Gastrocnemius medialis (tissue), 4 donors: Measurements from ENCODE around the gene GPNMB.

Experiments
- POLR2A ChIP-seq, 2 donors: fragments of 450-650 bp; IDR thresholded peaks; one replicate each; pipeline ENCODE4 v1.6.1; 2017; ENCODE audit warnings: antibody characterized with exemption in 2 of 2, mild to moderate bottlenecking in 2 of 2, moderate library complexity in 2 of 2
- TF ChIP-seq, protein P1 (sequence below), 5 experiments: fragments of 450-650 bp in 3 of 5; fragments of 200-600 bp in 2 of 5; sonication (generic) in 2 of 5; IDR thresholded peaks in 4 of 5; conservative IDR thresholded peaks in 1 of 5; 1 replicate in 4 of 5; 2 replicates in 1 of 5; pipeline ENCODE4 v1.5.1; 2016 to 2019; ENCODE audit warnings: antibody characterized with exemption in 5 of 5, mild to moderate bottlenecking in 3 of 5, moderate library complexity in 3 of 5

DNA sequence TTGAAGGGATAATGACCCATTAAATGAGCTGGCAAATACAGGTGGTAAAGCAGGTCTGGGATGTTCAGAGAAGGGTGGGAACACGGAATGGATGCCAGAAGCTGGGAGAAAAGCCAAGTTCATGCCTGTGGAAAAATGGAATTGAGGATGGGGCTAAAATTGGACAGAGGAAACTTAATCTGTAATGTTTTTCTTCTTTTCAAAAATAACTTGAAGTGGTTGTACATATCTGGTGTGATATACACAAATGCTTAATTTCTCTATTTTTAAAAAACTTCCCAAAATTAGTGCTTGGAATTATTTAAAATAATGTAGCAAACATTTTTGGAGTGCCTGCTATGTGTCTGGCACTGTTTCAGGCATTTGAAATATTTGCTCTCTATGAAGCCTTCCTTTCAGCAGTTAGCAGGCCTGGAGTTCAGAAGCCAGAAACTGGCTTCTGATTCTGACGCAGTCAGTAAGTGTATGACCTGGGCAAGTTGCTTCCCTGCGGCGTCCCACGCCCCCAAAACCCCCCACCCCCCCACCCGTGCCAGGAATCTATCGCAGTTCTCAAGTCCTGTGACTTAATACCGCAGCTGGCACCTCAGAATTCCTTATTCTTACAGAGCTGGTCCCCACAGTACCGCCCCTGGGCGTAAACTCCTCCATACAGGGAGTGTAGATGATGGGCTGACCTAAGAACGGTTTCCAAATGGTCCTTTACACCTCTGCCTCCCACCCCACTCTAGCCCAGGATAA is 51.7 kb downstream of the GPNMB start:
- TF ChIP-seq, protein P1, sequence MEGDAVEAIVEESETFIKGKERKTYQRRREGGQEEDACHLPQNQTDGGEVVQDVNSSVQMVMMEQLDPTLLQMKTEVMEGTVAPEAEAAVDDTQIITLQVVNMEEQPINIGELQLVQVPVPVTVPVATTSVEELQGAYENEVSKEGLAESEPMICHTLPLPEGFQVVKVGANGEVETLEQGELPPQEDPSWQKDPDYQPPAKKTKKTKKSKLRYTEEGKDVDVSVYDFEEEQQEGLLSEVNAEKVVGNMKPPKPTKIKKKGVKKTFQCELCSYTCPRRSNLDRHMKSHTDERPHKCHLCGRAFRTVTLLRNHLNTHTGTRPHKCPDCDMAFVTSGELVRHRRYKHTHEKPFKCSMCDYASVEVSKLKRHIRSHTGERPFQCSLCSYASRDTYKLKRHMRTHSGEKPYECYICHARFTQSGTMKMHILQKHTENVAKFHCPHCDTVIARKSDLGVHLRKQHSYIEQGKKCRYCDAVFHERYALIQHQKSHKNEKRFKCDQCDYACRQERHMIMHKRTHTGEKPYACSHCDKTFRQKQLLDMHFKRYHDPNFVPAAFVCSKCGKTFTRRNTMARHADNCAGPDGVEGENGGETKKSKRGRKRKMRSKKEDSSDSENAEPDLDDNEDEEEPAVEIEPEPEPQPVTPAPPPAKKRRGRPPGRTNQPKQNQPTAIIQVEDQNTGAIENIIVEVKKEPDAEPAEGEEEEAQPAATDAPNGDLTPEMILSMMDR (IDR thresholded peaks at IDR 0.05 in 4 of 5, conservative IDR thresholded peaks at IDR 0.05 in 1 of 5) = no peak
- TF ChIP-seq POLR2A (IDR thresholded peaks at IDR 0.05) = no peak
